HepG2 (cell line): ENCODE measurements around the gene CLDN10. TPM values are rescaled to one million over a fixed set of nuclear protein-coding genes. Genes with fewer than 3 reads are reported as not detected.

Source experiments
- ATAC-seq: fragments of 200-7000 bp; cut with Tn5 transposase; 3 replicates; pipeline ENCODE4 v1.9.1; 2020; ENCODE audit warnings: mild to moderate bottlenecking, moderate library complexity
- BruUV-seq: library from RNA; stranded (reverse); fragments of 400-500 nt; replicated peaks from 2 replicates; lab custom pipeline; 2021; lab: Mats Ljungman, UMichigan
- CTCF ChIA-PET: fragments of 300-600 bp; formaldehyde crosslinking; extraction: SDS; loops from one replicate; lab custom pipeline; 2021; ENCODE audit warnings: low total read pairs, inconsistent platforms, low intra/inter-chr PET ratio; lab: Yijun Ruan, JAX
- POLR2A ChIA-PET: fragments of 350-600 bp; sonication (Branson Sonifier 250); formaldehyde crosslinking; loops from one replicate; lab custom pipeline; 2020; ENCODE audit warnings: antibody characterized with exemption, inconsistent platforms; lab: Yijun Ruan, JAX
- DNase-seq: peaks from one replicate; pipeline ENCODE4 v3.0.0-alpha.2; 2015; ENCODE audit warnings: low spot score
- FAIRE-seq: peaks from 3 replicates; lab custom pipeline; 2011; peaks lifted over from hg19 to GRCh38; lab: Jason Lieb, UNC
- H2AFZ ChIP-seq: one replicate; pipeline ENCODE4 v1.6.1; 2011; ENCODE audit warnings: low read length, inconsistent platforms
- H3K27ac ChIP-seq: fragments of 300-600 bp; 3 replicates; pipeline ENCODE4 v1.8.0; 2011; ENCODE audit warnings: mixed run types, mild to moderate bottlenecking, mixed read lengths, low read length, inconsistent platforms; ENCODE audit not compliant: insufficient read depth; ENCODE audit errors: extremely low read length
- H3K27me3 ChIP-seq, 2 experiments: fragments of 200-600 bp in 1 of 2; 2 replicates in 1 of 2; 3 replicates in 1 of 2; pipeline versions ENCODE4 v1.6.0 to v1.8.0; 2011; ENCODE audit warnings: low read length in 2 of 2, mild to moderate bottlenecking in 2 of 2, moderate library complexity in 2 of 2, inconsistent platforms in 1 of 2; ENCODE audit not compliant: insufficient read depth in 2 of 2, control insufficient read depth in 1 of 2
- H3K36me3 ChIP-seq, 2 experiments: fragments of 200-600 bp in 1 of 2; replicated peaks in 1 of 2; 2 replicates in 1 of 2; 3 replicates in 1 of 2; pipeline versions ENCODE4 v1.5.1 to v1.8.0; 2011; ENCODE audit warnings: low read length in 2 of 2, inconsistent platforms in 1 of 2; ENCODE audit not compliant: insufficient read depth in 2 of 2, control insufficient read depth in 1 of 2
- H3K4me1 ChIP-seq: 2 replicates; pipeline ENCODE4 v1.5.1; 2012; ENCODE audit warnings: low read length, inconsistent platforms; ENCODE audit not compliant: insufficient read depth
- H3K4me2 ChIP-seq: 2 replicates; pipeline ENCODE4 v1.6.0; 2011; ENCODE audit warnings: low read depth, low read length, inconsistent platforms
- H3K4me3 ChIP-seq, 3 experiments: fragments of 200-600 bp in 1 of 3; sonication (generic), shearing (Covaris generic) in 1 of 3; replicated peaks in 1 of 3; 2 replicates each; pipeline ENCODE4 v1.5.1; 2011 to 2016; ENCODE audit warnings: low read length in 3 of 3, inconsistent platforms in 2 of 3, low read depth in 2 of 3, mild to moderate bottlenecking in 2 of 3, control low read depth in 1 of 3, mixed read lengths in 1 of 3; ENCODE audit not compliant: insufficient read depth in 1 of 3
- H3K79me2 ChIP-seq: one replicate; pipeline ENCODE4 v1.6.1; 2011; ENCODE audit warnings: low read length, inconsistent platforms; ENCODE audit not compliant: insufficient read depth
- H3K9ac ChIP-seq: 2 replicates; pipeline ENCODE4 v1.6.0; 2011; ENCODE audit warnings: mild to moderate bottlenecking, low read depth, low read length, inconsistent platforms; ENCODE audit not compliant: insufficient read depth
- H3K9me3 ChIP-seq: 2 replicates; pipeline ENCODE4 v1.5.1; 2012; ENCODE audit warnings: mild to moderate bottlenecking, low read length
- H4K20me1 ChIP-seq: 2 replicates; pipeline ENCODE4 v1.6.0; 2011; ENCODE audit warnings: inconsistent platforms, mild to moderate bottlenecking, low read length, moderate library complexity; ENCODE audit not compliant: insufficient read depth
- AGO1 ChIP-seq: fragments of 200-400 bp; formaldehyde crosslinking; IDR thresholded peaks from 2 replicates; pipeline ENCODE4 v1.6.1; 2017; ENCODE audit warnings: mild to moderate bottlenecking, low read depth, low read length, moderate library complexity; ENCODE audit not compliant: poor library complexity, severe bottlenecking
- ARNT ChIP-seq: fragments of 450-650 bp; IDR thresholded peaks from 2 replicates; pipeline ENCODE4 v1.6.1; 2017
- ATF7 ChIP-seq, 2 experiments: fragments of 450-650 bp in 1 of 2; sonication (generic) in 1 of 2; formaldehyde crosslinking in 1 of 2; IDR thresholded peaks; 2 replicates each; pipeline versions ENCODE4 v1.4.0 to v1.6.1; 2016 to 2020; ENCODE audit warnings: antibody characterized with exemption in 1 of 2, mild to moderate bottlenecking in 1 of 2, missing genetic modification reagents in 1 of 2
- CREB1 ChIP-seq, 2 experiments: fragments of 450-650 bp in 1 of 2; IDR thresholded peaks; 2 replicates each; pipeline ENCODE4 v1.6.1; 2016 to 2017; ENCODE audit warnings: control low read depth in 1 of 2, mild to moderate bottlenecking in 1 of 2, missing compliant biosample characterization in 1 of 2, missing genetic modification characterization in 1 of 2
- ETS1 ChIP-seq: sonication (generic); formaldehyde crosslinking; IDR thresholded peaks from 2 replicates; pipeline ENCODE4 v1.4.0; 2020; ENCODE audit warnings: missing genetic modification reagents
- HDAC6 ChIP-seq: fragments of 200-600 bp; sonication (generic); IDR thresholded peaks from 2 replicates; pipeline ENCODE4 v1.7.0; 2017; ENCODE audit warnings: mild to moderate bottlenecking, antibody characterized with exemption, low read length, low read depth
- IKZF5 ChIP-seq: IDR thresholded peaks from 2 replicates; pipeline ENCODE4 v1.6.1; 2018; ENCODE audit warnings: missing genetic modification reagents, mild to moderate bottlenecking, missing compliant biosample characterization
- MEIS1 ChIP-seq: sonication (generic); formaldehyde crosslinking; IDR thresholded peaks from 2 replicates; pipeline ENCODE4 v1.9.0; 2021; ENCODE audit warnings: mild to moderate bottlenecking, missing genetic modification reagents, moderate library complexity, borderline replicate concordance
- SCMH1 ChIP-seq: sonication (generic); formaldehyde crosslinking; IDR thresholded peaks from 2 replicates; pipeline ENCODE4 v1.9.0; 2021; ENCODE audit warnings: missing genetic modification reagents, mild to moderate bottlenecking, borderline replicate concordance
- ZBTB40 ChIP-seq, 2 experiments: fragments of 450-650 bp in 1 of 2; sonication (generic) in 1 of 2; formaldehyde crosslinking in 1 of 2; IDR thresholded peaks; 2 replicates each; pipeline versions ENCODE4 v1.6.1 to v1.8.0; 2016 to 2022; ENCODE audit warnings: antibody characterized with exemption in 1 of 2, mild to moderate bottlenecking in 1 of 2, missing genetic modification reagents in 1 of 2
- ZNF263 ChIP-seq: sonication (generic); formaldehyde crosslinking; IDR thresholded peaks from 2 replicates; pipeline ENCODE4 v1.4.0; 2020; ENCODE audit warnings: missing genetic modification reagents
- ZNF282 ChIP-seq: fragments of 450-650 bp; IDR thresholded peaks from 2 replicates; pipeline ENCODE4 v1.6.1; 2018; ENCODE audit not compliant: partially characterized antibody
- ZSCAN20 ChIP-seq: sonication (generic); formaldehyde crosslinking; IDR thresholded peaks from 2 replicates; pipeline ENCODE4 v1.4.0; 2020; ENCODE audit warnings: missing genetic modification reagents, mild to moderate bottlenecking, borderline replicate concordance
- WGBS: methylation state at CpG from one replicate; pipeline ENCODE4 v1.1.6; 2017; ENCODE audit warnings: low lambda C conversion rate; 5-methylcytosine and 5-hydroxymethylcytosine counted together
- in situ Hi-C: cut with HindIII; loops from 2 replicates; pipeline ENCODE4 v1.10.0; 2017; ENCODE audit warnings: low pct_unique_long_range_greater_than_20kb; ENCODE audit not compliant: extremely low pct_ligation_motif_present
- intact Hi-C: fragments of 100-400 bp; cut with micrococcal nuclease; formaldehyde crosslinking; loops from one replicate; pipeline ENCODE4 v1.10.0; 2022; ENCODE audit not compliant: unreplicated experiment
- polyA plus RNA-seq, 8 experiments: library from polyadenylated mRNA; depleted of rRNA in 3 of 8; stranded (reverse) in 7 of 8; unstranded in 1 of 8; fragments of >200 nt; fragmentation: Illumina TruSeq in 4 of 8; extraction: Trizol in 4 of 8; gene quantifications; 2 replicates each; pipeline versions ENCODE4 v1.2.1 to v1.2.3, GENCODE V29; 2011 to 2016; ENCODE audit warnings: low read depth in 4 of 8, missing spikeins in 1 of 8, mixed read lengths in 1 of 8; ENCODE audit not compliant: insufficient read depth in 1 of 8
- total RNA-seq, 5 experiments: library from RNA; depleted of rRNA; stranded (reverse); fragments of >200 nt; fragmentation: Illumina TruSeq; extraction: Trizol; gene quantifications; 2 replicates each; pipeline ENCODE4 v1.2.3, GENCODE V29; 2016; ENCODE audit warnings: low read depth in 1 of 5

CLDN10 gene
- total and polyA plus RNA-seq, 2 of the 13 experiments (the other 11 are each of a cell fraction or from before 2014, with no cell fraction given) = not detected

GRCh38 chr13:95560387-95560786, 7.9 kb downstream of the CLDN10 start:
- in situ Hi-C loops = no loop called here
- TF ChIP-seq HDAC6 (no peak), ZNF263 (no peak), ATF7 (IDR thresholded peaks at IDR 0.05) (peak; percentile 91), ATF7 (CRISPR knock-in tag; IDR thresholded peaks at IDR 0.05) (no peak), ZNF282 (no peak), SCMH1 (no peak), CREB1 (IDR thresholded peaks at IDR 0.05) (peak; percentile 63), CREB1 (CRISPR knock-in tag; IDR thresholded peaks at IDR 0.05) (no peak), ZSCAN20 (CRISPR knock-in tag) (no peak), ARNT (no peak), AGO1 (no peak), ZBTB40 (IDR thresholded peaks at IDR 0.05) (no peak), ZBTB40 (CRISPR knock-in tag; IDR thresholded peaks at IDR 0.05) (no peak), IKZF5 (CRISPR knock-in tag) (no peak), MEIS1 (CRISPR knock-in tag) (no peak), ETS1 (CRISPR knock-in tag) (no peak)
- no TSS peak for BruUV-seq
- Histone ChIP-seq H3K79me2 (no peaks in the 10 kb centered on the region), H3K27me3 (peaks cover 0 to 7% of the 10 kb centered on the region in 2 experiments; a peak in 2 of 5 replicates), H3K4me3 (no peak overlapping the region), H3K27ac (no peak overlapping the region), H3K4me2 (no peak overlapping the region), H3K4me1 (peaks cover 29% of the 10 kb centered on the region), H4K20me1 (no peaks in the 10 kb centered on the region), H3K9me3 (no peaks in the 10 kb centered on the region), H3K9ac (no peak overlapping the region), H2AFZ (no peak overlapping the region), H3K36me3 (no peaks in the 10 kb centered on the region)
- ChIA-PET POLR2A (no interaction called here), CTCF (no interaction called here)
- FAIRE-seq (no peak), DNase-seq (no peak), ATAC-seq (no peak)
- intact Hi-C loops = no loop called here
- 53% methylated on average over 6 of the region's 6 CpGs for WGBS
